Amniotic epithelial cell (primary cell): ENCODE results near the gene VPS36.
"Not testable (repeated sequence)": the region's sequence is repeated elsewhere in the genome, so short reads cannot be mapped to it uniquely, and the experiment has no call there.

Source experiments
- DNase-seq: peaks from one replicate; pipeline ENCODE4 v3.0.0-alpha.2; 2010; ENCODE audit warnings: low read depth

Gene VPS36

GRCh38 chr13:52446265-52446664 is 4.2 kb downstream of the VPS36 start:
- DNase-seq, result peak; percentile 36

- DNase-seq, result no peak
These were observed 18.0 kb downstream of the VPS36 start for GRCh38 chr13:52432456-52432855.

- DNase-seq, result peak; percentile 80
These were observed 22.1 kb downstream of the VPS36 start for GRCh38 chr13:52428295-52428694.

- no peak for DNase-seq
These were observed 29.2 kb downstream of the VPS36 start for GRCh38 chr13:52421216-52421615.

- DNase-seq, result no peak
These were observed 31.4 kb downstream of the VPS36 start for GRCh38 chr13:52419080-52419479.

- DNase-seq, result peak; percentile 73
These were observed 35.5 kb downstream of the VPS36 start for GRCh38 chr13:52414963-52415362.

- DNase-seq, result no peak
These were observed 36.4 kb downstream of the VPS36 start for GRCh38 chr13:52414051-52414450.

GRCh38 chr13:52412128-52412527 is 38.3 kb downstream of the VPS36 start:
- DNase-seq, result no peak

GRCh38 chr13:52411629-52412028 is 38.8 kb downstream of the VPS36 start:
- peak; percentile 97 for DNase-seq

- not testable (repeated sequence) for DNase-seq
These were observed 42.3 kb downstream of the VPS36 start for GRCh38 chr13:52408071-52408658.

GRCh38 chr13:52407436-52407835 is 43.0 kb downstream of the VPS36 start:
- DNase-seq, result not testable (repeated sequence)

- no peak for DNase-seq
These were observed 43.8 kb downstream of the VPS36 start for GRCh38 chr13:52406629-52407028.

GRCh38 chr13:52405767-52406494 is 44.5 kb downstream of the VPS36 start, which contains the start of gene THSD1:
Gene THSD1, minus strand, starts transcription at chr13:52406172. Its CDS starts 3,572 bp downstream, at chr13:52402600.
- DNase-seq, result no peak

GRCh38 chr13:52405369-52405766 is 45.1 kb downstream of the VPS36 start:
- DNase-seq, result no peak

- DNase-seq, result peak; percentile 50
These were observed 50.7 kb downstream of the VPS36 start for GRCh38 chr13:52399708-52400107.

GRCh38 chr13:52399046-52399445 is 51.4 kb downstream of the VPS36 start:
- no peak for DNase-seq

GRCh38 chr13:52395704-52396103 is 54.7 kb downstream of the VPS36 start:
- DNase-seq, result no peak

- DNase-seq, result no peak
These were observed 55.8 kb downstream of the VPS36 start for GRCh38 chr13:52394586-52394985.

GRCh38 chr13:52393572-52394357 is 56.7 kb downstream of the VPS36 start:
- no peak for DNase-seq

GRCh38 chr13:52387721-52388120 is 62.7 kb downstream of the VPS36 start:
- no peak for DNase-seq

- DNase-seq, result no peak
These were observed 64.6 kb downstream of the VPS36 start for GRCh38 chr13:52385870-52386269.

- no peak for DNase-seq
These were observed 67.1 kb downstream of the VPS36 start for GRCh38 chr13:52383366-52383765.

- DNase-seq, result no peak
These were observed 72.1 kb downstream of the VPS36 start for GRCh38 chr13:52378312-52378711.
